Smooth muscle cell (in vitro differentiated cells): ENCODE measurements around the gene BTN2A1. TPM values are rescaled to one million over a fixed set of nuclear protein-coding genes. Genes with fewer than 3 reads are reported as not detected.

Experiments
- DNase-seq: peaks from one replicate; lab custom pipeline; 2025; ENCODE audit not compliant: unreplicated experiment; lab: John Stamatoyannopoulos, UW
- H2AFZ ChIP-seq: fragments of 200-600 bp; sonication (generic); 2 replicates; pipeline ENCODE4 v1.6.0; 2016; ENCODE audit warnings: antibody characterized with exemption, low read depth, mild to moderate bottlenecking
- H3F3A ChIP-seq: fragments of 200-600 bp; sonication (generic); 2 replicates; pipeline ENCODE4 v1.6.0; 2017; ENCODE audit warnings: antibody characterized with exemption, low read depth
- H3K27ac ChIP-seq: fragments of 200-600 bp; sonication (generic); 2 replicates; pipeline ENCODE4 v1.5.1; 2016; ENCODE audit warnings: low read depth, mild to moderate bottlenecking
- H3K27me3 ChIP-seq: fragments of 200-600 bp; sonication (generic); 2 replicates; pipeline ENCODE4 v1.6.1; 2016; ENCODE audit warnings: low read depth, mild to moderate bottlenecking
- H3K36me3 ChIP-seq: fragments of 200-600 bp; sonication (generic); 2 replicates; pipeline ENCODE4 v1.5.1; 2016; ENCODE audit warnings: low read depth
- H3K4me1 ChIP-seq: fragments of 200-600 bp; sonication (generic); 2 replicates; pipeline ENCODE4 v1.5.1; 2016; ENCODE audit warnings: low read depth
- H3K4me2 ChIP-seq: fragments of 200-600 bp; sonication (generic); 2 replicates; pipeline ENCODE4 v1.6.0; 2016; ENCODE audit warnings: mild to moderate bottlenecking
- H3K4me3 ChIP-seq: fragments of 200-600 bp; sonication (generic); 2 replicates; pipeline ENCODE4 v1.5.1; 2016; ENCODE audit warnings: mild to moderate bottlenecking
- H3K79me2 ChIP-seq: fragments of 200-600 bp; sonication (generic); 2 replicates; pipeline ENCODE4 v1.6.0; 2016; ENCODE audit warnings: low read depth, mild to moderate bottlenecking
- H3K9ac ChIP-seq: fragments of 200-600 bp; sonication (generic); 2 replicates; pipeline ENCODE4 v1.6.0; 2016; ENCODE audit warnings: low read depth
- H3K9me3 ChIP-seq: fragments of 200-600 bp; sonication (generic); replicated peaks from 2 replicates; pipeline ENCODE4 v1.5.1; 2016; ENCODE audit warnings: low read depth
- H4K20me1 ChIP-seq: fragments of 200-600 bp; sonication (generic); 2 replicates; pipeline ENCODE4 v1.6.0; 2016; ENCODE audit warnings: low read depth
- CTCF ChIP-seq: fragments of 200-600 bp; sonication (generic); IDR thresholded peaks from 2 replicates; pipeline ENCODE4 v1.5.1; 2017; ENCODE audit warnings: borderline replicate concordance, mild to moderate bottlenecking, antibody characterized with exemption; ENCODE audit not compliant: insufficient read depth, poor library complexity, severe bottlenecking
- WGBS: methylation state at CpG from one replicate; pipeline ENCODE4 v1.1.7; 2016; ENCODE audit warnings: low lambda C conversion rate; 5-methylcytosine and 5-hydroxymethylcytosine counted together
- polyA plus RNA-seq: library from polyadenylated mRNA; unstranded; fragments of >200 nt; fragmentation: Nextera tagmentation; extraction: Ambion mirVana; gene quantifications from 2 replicates; pipeline ENCODE4 v1.2.1, GENCODE V29; 2016
- total RNA-seq: library from RNA; depleted of rRNA; stranded (reverse); fragments of >200 nt; gene quantifications from 2 replicates; pipeline ENCODE4 v1.2.3, GENCODE V29; 2014

Gene BTN2A1
- total RNA-seq (27.2 and 40.5 TPM in 2 replicates), polyA plus RNA-seq (31.1 and 36.3 TPM in 2 replicates)

DNA sequence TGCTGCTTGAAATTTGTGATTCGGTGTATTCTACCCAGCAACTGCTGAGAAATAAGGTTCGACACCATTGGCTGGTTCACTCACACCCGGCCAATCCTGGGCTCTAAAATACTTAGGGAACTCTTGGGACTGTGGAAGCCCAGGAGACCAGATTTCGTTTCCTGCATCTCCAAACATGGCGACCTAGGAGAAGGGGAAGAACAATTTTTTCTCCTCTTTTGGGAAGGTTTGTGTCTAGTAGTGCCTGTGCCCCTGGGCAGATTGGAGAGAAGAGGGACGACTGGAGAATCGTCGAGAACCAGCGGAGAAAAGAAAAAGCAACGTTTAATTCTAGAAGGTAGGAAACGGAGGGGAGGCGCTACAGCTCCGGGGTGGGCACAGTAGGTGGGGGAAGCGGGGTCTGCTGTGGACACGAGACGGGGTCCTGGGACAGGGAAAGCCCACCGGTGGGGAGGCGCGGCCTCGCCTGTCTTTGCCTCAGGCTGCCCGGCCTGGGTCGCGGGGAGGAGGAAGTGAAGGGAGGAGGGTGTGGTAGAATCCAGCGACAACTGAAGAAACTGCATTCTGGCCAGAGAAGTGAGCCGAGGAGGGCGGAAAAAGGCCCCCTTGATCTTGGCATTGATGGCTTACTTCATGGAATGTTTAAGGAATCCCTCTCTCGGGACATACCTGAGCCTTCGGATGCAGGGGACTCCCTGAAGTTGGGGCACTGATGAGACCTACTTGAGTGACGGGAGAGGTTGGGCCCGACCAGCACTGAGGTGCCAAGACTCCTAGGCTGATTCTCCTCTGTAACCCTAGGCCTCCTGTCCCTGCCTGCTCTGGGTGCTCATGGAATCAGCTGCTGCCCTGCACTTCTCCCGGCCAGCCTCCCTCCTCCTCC, at the start of gene BTN2A1:
TSS of gene BTN2A1 (plus strand) at position 150 of the 883 bp plus-strand sequence. CDS start at position 832, 682 bp downstream.
- Histone ChIP-seq H3K27ac (peak within 1 kb of the TSS; percentile 88), H3K4me3 (peak within 1 kb of the TSS; percentile 74), H3K36me3 (peaks cover 10% of the 10 kb centered on the region), H3K27me3 (no peaks in the 10 kb centered on the region), H3F3A (no peaks in the 10 kb centered on the region), H3K79me2 (peaks cover 41% of the 10 kb centered on the region), H3K4me1 (peaks cover 9% of the 10 kb centered on the region), H3K9ac (peak within 1 kb of the TSS; percentile 91), H3K9me3 (no peaks in the 10 kb centered on the region), H4K20me1 (peaks cover 8% of the 10 kb centered on the region), H3K4me2 (peak within 1 kb of the TSS; percentile 79), H2AFZ (peak within 1 kb of the TSS; percentile 94)
- 1% methylated on average over 27 of the region's 31 CpGs for WGBS
- no peak for TF ChIP-seq CTCF
- DNase-seq, result peak; percentile 22

DNA sequence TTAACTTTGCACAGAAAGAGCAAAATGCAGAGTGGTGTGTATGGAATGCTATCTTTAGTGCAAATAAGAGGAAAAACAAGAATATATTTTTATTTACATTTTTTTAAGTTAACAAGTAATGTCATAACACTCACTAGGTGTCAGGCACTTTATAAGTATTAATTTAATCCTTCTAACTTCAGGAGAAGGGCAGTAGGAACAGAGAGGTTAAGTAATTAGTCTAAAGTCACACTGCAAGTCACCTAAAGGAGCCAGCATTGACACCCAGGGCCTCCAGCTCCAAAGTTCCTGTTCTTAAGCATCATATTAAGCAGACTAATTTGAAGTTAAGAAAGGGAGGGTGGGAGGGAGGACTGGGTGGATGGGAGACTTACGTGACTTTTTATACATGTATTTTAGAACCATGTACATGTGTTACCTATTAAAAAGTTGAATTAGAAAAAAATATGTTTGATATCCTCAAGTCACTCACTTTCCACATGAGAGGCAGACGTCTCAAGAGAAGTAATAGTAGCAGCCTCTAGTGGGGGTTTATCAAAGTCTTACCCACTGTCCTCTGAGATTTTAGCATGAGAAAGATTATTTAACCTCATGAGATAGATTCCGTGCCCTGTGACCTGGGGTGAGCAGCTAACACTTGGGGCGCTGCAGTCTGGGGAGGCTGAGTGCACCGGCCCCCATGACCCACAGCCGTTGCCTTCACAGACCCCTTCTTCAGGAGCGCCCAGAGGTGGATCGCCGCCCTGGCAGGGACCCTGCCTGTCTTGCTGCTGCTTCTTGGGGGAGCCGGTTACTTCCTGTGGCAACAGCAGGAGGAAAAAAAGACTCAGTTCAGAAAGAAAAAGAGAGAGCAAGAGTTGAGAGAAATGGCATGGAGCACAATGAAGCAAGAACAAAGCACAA, 48.7 kb upstream of the BTN2A1 start:
- no peaks in the 10 kb centered on the region for H3K36me3 ChIP-seq
- no peak for TF ChIP-seq CTCF
- H3K27ac ChIP-seq, result no peak overlapping the region
- no peaks in the 10 kb centered on the region for H3K27me3 ChIP-seq
- H3K9ac ChIP-seq, result no peak overlapping the region
- H3F3A ChIP-seq, result no peaks in the 10 kb centered on the region
- no peak for DNase-seq
- H3K9me3 ChIP-seq, result no peaks in the 10 kb centered on the region
- H3K4me1 ChIP-seq, result no peaks in the 10 kb centered on the region
- no peak overlapping the region for H2AFZ ChIP-seq
- H3K4me2 ChIP-seq, result no peak overlapping the region
- H3K79me2 ChIP-seq, result no peaks in the 10 kb centered on the region
- H4K20me1 ChIP-seq, result no peaks in the 10 kb centered on the region
- no peak overlapping the region for H3K4me3 ChIP-seq
- WGBS, result 79% methylated on average over 10 of the region's 10 CpGs

- Histone ChIP-seq H3K9ac (no peak overlapping the region), H3K79me2 (no peaks in the 10 kb centered on the region), H3K9me3 (no peaks in the 10 kb centered on the region), H3K4me2 (no peak overlapping the region), H3K36me3 (no peaks in the 10 kb centered on the region), H3F3A (no peaks in the 10 kb centered on the region), H3K4me1 (no peaks in the 10 kb centered on the region), H4K20me1 (no peaks in the 10 kb centered on the region), H2AFZ (no peak overlapping the region), H3K27me3 (no peaks in the 10 kb centered on the region), H3K4me3 (no peak overlapping the region), H3K27ac (no peak overlapping the region)
- 92% methylated on average over 3 of the region's 3 CpGs for WGBS
- DNase-seq, result no peak
- no peak for TF ChIP-seq CTCF
These were observed 46.0 kb upstream of the BTN2A1 start for GRCh38 chr6:26411751-26412150.
